Colonic mucosa (tissue), 4 donors: ENCODE measurements around the gene OAT. TPM values are rescaled to one million over a fixed set of nuclear protein-coding genes. Genes with fewer than 3 reads are reported as not detected.

Source experiments
- DNase-seq: peaks from one replicate; pipeline ENCODE4 v3.0.0-alpha.2; 2020
- H3K27ac ChIP-seq: fragments of 200-600 bp; one replicate; pipeline ENCODE4 v1.8.0; 2021
- H3K27me3 ChIP-seq: fragments of 200-600 bp; one replicate; pipeline ENCODE4 v1.8.0; 2021
- H3K36me3 ChIP-seq: fragments of 200-600 bp; one replicate; pipeline ENCODE4 v1.8.0; 2021
- H3K4me1 ChIP-seq: fragments of 200-600 bp; one replicate; pipeline ENCODE4 v1.8.0; 2021; ENCODE audit warnings: mild to moderate bottlenecking
- H3K4me3 ChIP-seq: fragments of 200-600 bp; one replicate; pipeline ENCODE4 v1.8.0; 2021
- H3K9ac ChIP-seq, 2 donors: one replicate each; pipeline ENCODE4 v1.7.0; 2013; ENCODE audit warnings: control low read depth in 2 of 2, low read depth in 2 of 2, low read length in 2 of 2
- H3K9me3 ChIP-seq: fragments of 200-600 bp; one replicate; pipeline ENCODE4 v1.8.0; 2021
- intact Hi-C: fragments of 100-400 bp; cut with DNase I; formaldehyde crosslinking; loops from one replicate; pipeline ENCODE4 v1.14.1; 2022
- total RNA-seq, 2 donors: library from RNA; stranded (reverse); fragmentation: NEBNext Ultra II Directional in 1 of 2; extraction: Animal tissue kit (Norgen Biotek cat#: 25700) in 1 of 2; gene quantifications; one replicate each; pipeline ENCODE4 v1.2.1, GENCODE V29; 2021
- TF ChIP-seq, protein P1 (sequence below): fragments of 200-600 bp; IDR thresholded peaks from one replicate; pipeline ENCODE4 v1.8.0; 2022; ENCODE audit warnings: antibody characterized with exemption, mild to moderate bottlenecking
- donor health status: healthy.
- donor health status: DM: no; HTN: no; CAD: no.
- donor health status: DM: no; HTN: no; CAD: no.

Gene OAT
- total RNA-seq, 2 donors from 2014 or later = 65.0 to 113 TPM

DNA sequence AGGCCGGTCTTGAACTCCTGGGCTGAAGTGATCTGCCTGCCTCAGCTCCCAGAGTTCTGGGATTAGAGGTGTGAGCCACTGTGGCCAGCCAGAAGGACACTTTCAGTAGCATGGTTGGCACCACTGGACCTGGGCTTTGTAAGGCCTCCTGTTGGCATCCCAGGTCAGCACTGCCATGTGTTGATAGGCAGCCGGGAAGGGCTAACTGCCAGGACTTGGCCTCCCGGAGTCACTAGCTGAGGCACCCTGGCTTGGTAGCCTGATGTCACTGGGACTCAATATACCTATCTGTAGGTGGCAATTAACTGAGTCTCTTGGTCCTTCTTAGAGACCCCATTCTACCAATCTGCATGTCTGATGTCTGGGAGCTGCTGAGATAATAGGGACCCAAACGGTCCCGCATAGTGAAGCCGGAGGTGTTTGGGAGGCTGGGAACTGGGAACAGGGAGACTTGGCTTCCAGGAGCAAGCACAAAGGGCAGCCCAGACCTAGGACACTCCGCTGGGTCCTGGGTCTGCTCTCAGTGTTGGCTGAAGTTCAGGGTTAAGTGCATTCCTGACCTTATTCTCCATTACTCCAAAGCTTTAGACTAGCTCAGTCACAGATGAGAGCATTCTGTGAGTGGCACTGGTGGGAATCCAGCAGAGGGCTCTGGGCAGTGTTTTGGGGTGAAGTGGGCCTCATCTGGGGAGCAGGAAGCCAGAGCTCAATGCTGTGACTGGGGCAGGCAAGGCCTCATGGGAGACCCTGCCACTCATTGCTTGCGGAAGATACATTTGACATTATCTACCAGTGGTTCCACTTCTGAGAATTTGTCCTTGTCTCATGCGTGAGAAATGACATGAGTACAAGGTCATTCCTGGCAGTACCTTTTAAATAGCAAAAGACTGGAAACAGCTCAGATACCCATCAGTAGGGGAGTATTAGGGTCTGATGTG is 45.6 kb upstream of the OAT start:
- H3K27me3 ChIP-seq = no peaks in the 10 kb centered on the region
- no peak for DNase-seq
- intact Hi-C loops = no loop called here
- TF ChIP-seq, protein P1, sequence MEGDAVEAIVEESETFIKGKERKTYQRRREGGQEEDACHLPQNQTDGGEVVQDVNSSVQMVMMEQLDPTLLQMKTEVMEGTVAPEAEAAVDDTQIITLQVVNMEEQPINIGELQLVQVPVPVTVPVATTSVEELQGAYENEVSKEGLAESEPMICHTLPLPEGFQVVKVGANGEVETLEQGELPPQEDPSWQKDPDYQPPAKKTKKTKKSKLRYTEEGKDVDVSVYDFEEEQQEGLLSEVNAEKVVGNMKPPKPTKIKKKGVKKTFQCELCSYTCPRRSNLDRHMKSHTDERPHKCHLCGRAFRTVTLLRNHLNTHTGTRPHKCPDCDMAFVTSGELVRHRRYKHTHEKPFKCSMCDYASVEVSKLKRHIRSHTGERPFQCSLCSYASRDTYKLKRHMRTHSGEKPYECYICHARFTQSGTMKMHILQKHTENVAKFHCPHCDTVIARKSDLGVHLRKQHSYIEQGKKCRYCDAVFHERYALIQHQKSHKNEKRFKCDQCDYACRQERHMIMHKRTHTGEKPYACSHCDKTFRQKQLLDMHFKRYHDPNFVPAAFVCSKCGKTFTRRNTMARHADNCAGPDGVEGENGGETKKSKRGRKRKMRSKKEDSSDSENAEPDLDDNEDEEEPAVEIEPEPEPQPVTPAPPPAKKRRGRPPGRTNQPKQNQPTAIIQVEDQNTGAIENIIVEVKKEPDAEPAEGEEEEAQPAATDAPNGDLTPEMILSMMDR = no peak
- no peaks in the 10 kb centered on the region for H3K36me3 ChIP-seq
- no peak overlapping the region for H3K27ac ChIP-seq
- H3K9me3 ChIP-seq = no peaks in the 10 kb centered on the region
- no peaks in the 10 kb centered on the region for H3K4me1 ChIP-seq
- H3K4me3 ChIP-seq = no peak overlapping the region
- no peak overlapping the region for H3K9ac ChIP-seq

DNA sequence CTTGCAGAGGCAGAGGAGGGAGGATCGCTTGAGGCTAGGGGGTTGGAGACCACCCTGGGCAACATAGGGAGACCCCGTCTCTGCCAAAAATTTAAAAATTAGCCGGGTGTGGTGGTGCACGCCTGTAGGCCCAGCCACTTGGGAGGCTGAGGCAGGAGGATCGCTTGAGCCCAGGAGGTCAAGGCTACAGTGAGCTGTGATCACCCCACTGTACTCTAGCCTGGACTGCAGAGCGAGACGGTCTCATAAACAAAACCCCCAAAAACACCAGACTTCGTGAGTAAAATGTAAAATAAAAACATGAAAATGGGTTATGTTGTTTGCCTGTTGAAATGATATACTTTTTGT is 43.6 kb upstream of the OAT start:
- TF ChIP-seq, protein P1 = no peak
- Histone ChIP-seq H3K36me3 (no peaks in the 10 kb centered on the region), H3K9ac (peak overlapping the region in 1 of 2 donors; percentile 61), H3K27ac (peak overlapping the region; percentile 60), H3K4me3 (peak overlapping the region; percentile 58), H3K27me3 (no peaks in the 10 kb centered on the region), H3K9me3 (no peaks in the 10 kb centered on the region), H3K4me1 (no peaks in the 10 kb centered on the region)
- intact Hi-C loops = no loop called here
- no peak for DNase-seq

DNA sequence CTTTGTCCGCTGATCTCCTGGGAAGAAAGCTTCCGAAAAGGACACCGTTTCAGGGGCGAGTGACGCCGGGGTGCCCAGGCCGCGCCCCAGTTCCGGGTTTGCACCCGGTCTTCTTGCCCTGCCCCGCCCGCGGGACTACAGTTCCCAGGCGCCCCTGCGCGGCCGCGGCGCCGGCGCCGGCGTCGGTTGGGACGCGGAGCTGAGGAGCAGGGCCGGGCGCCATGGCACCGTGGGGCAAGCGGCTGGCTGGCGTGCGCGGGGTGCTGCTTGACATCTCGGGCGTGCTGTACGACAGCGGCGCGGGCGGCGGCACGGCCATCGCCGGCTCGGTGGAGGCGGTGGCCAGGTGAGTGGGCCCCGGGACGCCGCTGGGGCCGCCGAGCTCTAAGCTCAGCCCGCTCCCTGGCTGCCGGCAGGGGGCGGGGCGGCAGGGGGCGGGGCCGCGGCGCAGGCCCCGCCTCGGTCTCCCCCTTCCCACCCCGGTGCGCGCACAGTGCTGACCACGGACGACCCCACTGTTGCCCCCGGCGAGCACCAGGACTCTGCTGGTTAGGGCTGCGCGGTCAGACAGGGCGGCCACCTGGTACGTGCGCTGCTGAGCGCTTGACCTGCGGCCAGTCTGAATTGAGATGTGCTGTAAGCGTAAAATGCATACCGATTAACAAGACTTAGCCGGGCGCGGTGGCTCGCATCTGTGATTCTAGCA is 43.1 kb upstream of the OAT start, which contains the start of gene LHPP:
LHPP (plus strand) TSS at position 182 of the 706 bp plus-strand sequence; CDS start at position 222, 40 bp downstream.
- Histone ChIP-seq H3K27me3 (no peaks in the 10 kb centered on the region), H3K4me3 (peak within 1 kb of the TSS; percentile 58), H3K9ac (peak within 1 kb of the TSS; percentile 61 to 74), H3K36me3 (no peaks in the 10 kb centered on the region), H3K9me3 (no peaks in the 10 kb centered on the region), H3K27ac (peak within 1 kb of the TSS; percentile 60), H3K4me1 (no peaks in the 10 kb centered on the region)
- DNase-seq = peak; percentile 89
- intact Hi-C loops = no loop called here
- TF ChIP-seq, protein P1 = peak; percentile 27

DNA sequence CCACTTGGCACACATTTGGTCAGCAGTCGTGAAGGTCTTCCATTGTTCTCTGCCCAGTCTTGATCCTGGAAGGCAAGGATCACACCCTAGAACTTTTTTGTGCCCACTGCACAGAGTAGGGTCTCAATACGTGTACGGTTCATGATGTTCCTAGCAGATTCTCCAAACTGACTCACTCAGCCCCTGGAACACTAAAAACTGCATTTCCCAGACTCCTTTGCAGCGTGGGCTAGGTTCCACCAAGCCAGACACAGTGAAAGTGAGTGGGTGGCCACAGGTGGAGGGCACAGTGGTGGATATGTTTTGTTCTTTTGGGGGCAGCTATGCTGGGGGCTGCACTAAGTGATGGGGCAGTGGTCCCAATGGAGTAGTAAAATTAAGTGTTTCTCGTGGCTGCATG is 41.4 kb upstream of the OAT start:
- DNase-seq = no peak
- no peak overlapping the region for H3K4me3 ChIP-seq
- no peak overlapping the region for H3K9ac ChIP-seq
- no peaks in the 10 kb centered on the region for H3K9me3 ChIP-seq
- TF ChIP-seq, protein P1 = no peak
- H3K36me3 ChIP-seq = no peaks in the 10 kb centered on the region
- no peak overlapping the region for H3K27ac ChIP-seq
- intact Hi-C loops = no loop called here
- H3K4me1 ChIP-seq = no peaks in the 10 kb centered on the region
- no peaks in the 10 kb centered on the region for H3K27me3 ChIP-seq

DNA sequence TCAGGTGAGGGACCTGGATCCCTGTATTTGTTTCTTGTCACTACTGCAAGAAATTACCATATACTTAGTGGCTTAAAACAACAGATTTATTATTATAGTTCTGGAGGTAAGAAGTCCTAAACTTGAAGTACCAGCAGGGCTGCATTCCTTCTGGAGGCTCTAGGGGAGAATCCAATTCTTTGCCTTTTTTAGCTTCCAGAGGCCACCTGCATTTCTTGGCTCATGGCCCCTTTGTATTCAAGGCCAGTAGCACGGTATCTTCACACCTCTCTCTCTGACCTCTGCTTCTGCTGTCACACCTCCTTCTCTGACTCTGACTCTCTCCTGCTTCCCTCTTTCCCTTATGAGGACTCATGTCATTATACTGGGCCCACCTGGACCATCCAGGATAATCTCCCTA is 40.7 kb upstream of the OAT start:
- Histone ChIP-seq H3K4me3 (no peak overlapping the region), H3K9ac (no peak overlapping the region), H3K27ac (no peak overlapping the region), H3K9me3 (no peaks in the 10 kb centered on the region), H3K36me3 (no peaks in the 10 kb centered on the region), H3K4me1 (no peaks in the 10 kb centered on the region), H3K27me3 (no peaks in the 10 kb centered on the region)
- TF ChIP-seq, protein P1 = no peak
- intact Hi-C loops = no loop called here
- no peak for DNase-seq
